CD4-positive, alpha-beta T cell (primary cell): ENCODE data around the gene CMKLR1. TPM values are rescaled to one million over a fixed set of nuclear protein-coding genes. Genes with fewer than 3 reads are reported as not detected.

Experiments
- ATAC-seq: fragments of 200-7000 bp; cut with Tn5 transposase; one replicate; pipeline ENCODE4 v1.10.0; 2022; ENCODE audit warnings: mild to moderate bottlenecking; ENCODE audit not compliant: poor library complexity
- CTCF ChIA-PET: fragments of 350-600 bp; sonication (Branson Sonifier 250); formaldehyde crosslinking; loops from one replicate; lab custom pipeline; 2021; ENCODE audit warnings: antibody characterized with exemption, inconsistent platforms; lab: Charles Lee
- POLR2A ChIA-PET: fragments of 350-600 bp; sonication (Branson Sonifier 250); formaldehyde crosslinking; loops from one replicate; lab custom pipeline; 2021; ENCODE audit warnings: antibody characterized with exemption, inconsistent platforms; lab: Charles Lee
- DNase-seq, 14 experiments: peaks; one replicate each; pipeline ENCODE4 v3.0.0-alpha.2; 2013 to 2020; ENCODE audit warnings: mixed read lengths in 2 of 14
- H3K27ac ChIP-seq, 2 donors: one replicate each; pipeline versions ENCODE4 v1.5.1 to v1.7.0; 2013; ENCODE audit warnings: low read length in 2 of 2, low read depth in 1 of 2, mild to moderate bottlenecking in 1 of 2
- H3K27me3 ChIP-seq, 2 experiments: 1 replicate in 1 of 2; 2 replicates in 1 of 2; pipeline versions ENCODE4 v1.6.1 to v1.7.0; 2013; ENCODE audit warnings: low read length in 2 of 2, control low read depth in 1 of 2, mild to moderate bottlenecking in 1 of 2, moderate library complexity in 1 of 2; ENCODE audit not compliant: insufficient read depth in 2 of 2, control insufficient read depth in 1 of 2
- H3K36me3 ChIP-seq: one replicate; pipeline ENCODE4 v1.6.1; 2013; ENCODE audit warnings: low read length, control low read depth; ENCODE audit not compliant: insufficient read depth
- H3K4me1 ChIP-seq: one replicate; pipeline ENCODE4 v1.6.1; 2013; ENCODE audit warnings: low read length, control low read depth; ENCODE audit not compliant: insufficient read depth
- H3K4me3 ChIP-seq: one replicate; pipeline ENCODE4 v1.5.1; 2013; ENCODE audit warnings: mild to moderate bottlenecking, low read length, moderate library complexity
- H3K9me3 ChIP-seq, 2 experiments: 1 replicate in 1 of 2; 2 replicates in 1 of 2; pipeline versions ENCODE4 v1.6.1 to v1.7.0; 2013; ENCODE audit warnings: low read length in 2 of 2, mild to moderate bottlenecking in 2 of 2, control low read depth in 1 of 2, moderate library complexity in 1 of 2; ENCODE audit not compliant: control insufficient read depth in 1 of 2, insufficient read depth in 1 of 2
- H3K27ac Mint-ChIP-seq: one replicate; pipeline ENCODE4 v1.8.0; 2020; ENCODE audit warnings: mixed read lengths
- H3K27me3 Mint-ChIP-seq: one replicate; pipeline ENCODE4 v1.8.0; 2021; ENCODE audit warnings: mixed read lengths
- H3K36me3 Mint-ChIP-seq: one replicate; pipeline ENCODE4 v1.8.0; 2021; ENCODE audit warnings: low read depth, mixed read lengths
- H3K4me1 Mint-ChIP-seq: one replicate; pipeline ENCODE4 v1.8.0; 2021; ENCODE audit warnings: low read depth, mixed read lengths
- H3K4me3 Mint-ChIP-seq: one replicate; pipeline ENCODE4 v1.8.0; 2020; ENCODE audit warnings: mild to moderate bottlenecking, mixed read lengths
- H3K9me3 Mint-ChIP-seq: one replicate; pipeline ENCODE4 v1.8.0; 2020; ENCODE audit warnings: mixed read lengths
- CTCF ChIP-seq: fragments of 200-600 bp; IDR thresholded peaks from one replicate; pipeline ENCODE4 v1.8.0; 2022; ENCODE audit warnings: antibody characterized with exemption, mild to moderate bottlenecking
- intact Hi-C, 2 experiments: fragments of 100-400 bp; cut with DNase I in 1 of 2; cut with micrococcal nuclease in 1 of 2; formaldehyde crosslinking; loops; one replicate each; pipeline versions ENCODE4 v1.15.1 to v1.9.0; 2023 to 2025; cut with DNase I, micrococcal nuclease
- total RNA-seq, 174 experiments: library from RNA in 2 of 174; stranded (reverse) in 2 of 174; gene quantifications; one replicate each; pipeline ENCODE4 v1.2.3 and lab custom pipeline; 2021 to 2026

Gene CMKLR1
- total RNA-seq, 2 experiments from 2014 or later, result not detected

GRCh38 chr12:108355069-108355468 is 16.0 kb upstream of the CMKLR1 start:
- no peak for TF ChIP-seq CTCF
- Mint-ChIP-seq H3K27me3 (no peaks in the 10 kb centered on the region), H3K4me1 (no peaks in the 10 kb centered on the region), H3K4me3 (no peak overlapping the region), H3K36me3 (no peaks in the 10 kb centered on the region), H3K27ac (no peak overlapping the region), H3K9me3 (no peaks in the 10 kb centered on the region)
- CTCF ChIA-PET, result no interaction called here
- DNase-seq (no peak), ATAC-seq (no peak)
- Histone ChIP-seq H3K27ac (no peak overlapping the region), H3K4me1 (no peaks in the 10 kb centered on the region), H3K9me3 (no peaks in the 10 kb centered on the region), H3K36me3 (no peaks in the 10 kb centered on the region), H3K27me3 (peaks cover 4 to 9% of the 10 kb centered on the region in 2 experiments), H3K4me3 (no peak overlapping the region)
- intact Hi-C loops, result no loop called here
- POLR2A ChIA-PET, result no interaction called here

GRCh38 chr12:108352591-108352990 is 13.5 kb upstream of the CMKLR1 start:
- DNase-seq (no peak), ATAC-seq (no peak)
- Mint-ChIP-seq H3K4me1 (no peaks in the 10 kb centered on the region), H3K27ac (no peak overlapping the region), H3K27me3 (no peaks in the 10 kb centered on the region), H3K36me3 (no peaks in the 10 kb centered on the region), H3K9me3 (no peaks in the 10 kb centered on the region), H3K4me3 (no peak overlapping the region)
- CTCF ChIA-PET, result no interaction called here
- Histone ChIP-seq H3K36me3 (no peaks in the 10 kb centered on the region), H3K9me3 (peaks cover 0 to 6% of the 10 kb centered on the region in 2 experiments), H3K4me3 (no peak overlapping the region), H3K4me1 (no peaks in the 10 kb centered on the region), H3K27me3 (peaks cover 4% of the 10 kb centered on the region in 2 experiments), H3K27ac (no peak overlapping the region)
- no peak for TF ChIP-seq CTCF
- POLR2A ChIA-PET, result no interaction called here
- intact Hi-C loops, result no loop called here

GRCh38 chr12:108350511-108350910 is 11.4 kb upstream of the CMKLR1 start:
- DNase-seq, result no peak
- CTCF ChIA-PET, result no interaction called here
- Histone ChIP-seq H3K27me3 (peaks cover 4 to 7% of the 10 kb centered on the region in 2 experiments), H3K4me3 (no peak overlapping the region), H3K9me3 (peaks cover 0 to 6% of the 10 kb centered on the region in 2 experiments), H3K36me3 (no peaks in the 10 kb centered on the region), H3K4me1 (no peaks in the 10 kb centered on the region), H3K27ac (no peak overlapping the region)
- no peak for ATAC-seq
- intact Hi-C loops, result no loop called here
- Mint-ChIP-seq H3K9me3 (no peaks in the 10 kb centered on the region), H3K4me3 (no peak overlapping the region), H3K27ac (no peak overlapping the region), H3K36me3 (no peaks in the 10 kb centered on the region), H3K27me3 (no peaks in the 10 kb centered on the region), H3K4me1 (no peaks in the 10 kb centered on the region)
- TF ChIP-seq CTCF, result no peak
- POLR2A ChIA-PET, result no interaction called here
